Measurements from ENCODE around the gene AKIRIN2.

DNA sequence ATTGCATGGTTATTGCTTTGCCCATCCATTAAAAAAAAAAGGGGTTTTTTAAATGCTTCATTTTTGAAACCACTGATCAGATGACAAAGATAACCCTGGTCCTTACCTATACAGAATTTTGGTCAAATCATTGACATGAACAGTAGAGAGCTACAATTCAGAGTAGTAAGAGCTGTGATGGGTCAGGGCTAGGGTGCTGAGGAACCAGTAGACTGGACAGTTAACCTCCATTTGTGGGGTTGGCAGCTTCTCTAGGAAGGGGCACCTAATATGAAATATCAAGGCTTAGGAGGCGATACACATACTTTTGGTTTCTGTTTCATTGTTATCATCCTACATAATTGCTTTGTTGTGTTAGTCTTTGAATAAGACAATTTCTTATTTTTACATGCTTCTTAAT lies 57.0 kb downstream of the AKIRIN2 start:
- TF ChIP-seq PHF21A (CRISPR knock-in tag; IDR thresholded peaks at IDR 0.05) (no peak), MXI1 (IDR thresholded peaks at IDR 0.05; ENCODE audit: borderline replicate concordance, low read depth, low read length) (no peak)
